Fibroblast of pulmonary artery (primary cell): ENCODE measurements around the gene CHAF1A.

Experiments
- DNase-seq: peaks from one replicate; pipeline ENCODE4 v3.0.0-alpha.2; 2010; ENCODE audit warnings: low read depth
- H3K4me3 ChIP-seq: replicated peaks from 2 replicates; pipeline ENCODE4 v1.5.1; 2011; ENCODE audit warnings: low read depth, mild to moderate bottlenecking, control low read depth, low read length, moderate library complexity
- CTCF ChIP-seq: IDR thresholded peaks from 2 replicates; pipeline ENCODE4 v1.5.1; 2011; ENCODE audit warnings: mild to moderate bottlenecking, control low read depth, low read length, inconsistent platforms; ENCODE audit errors: missing control alignments

Gene CHAF1A

GRCh38 chr19:4358709-4359626 is 43.5 kb upstream of the CHAF1A start:
- no peak overlapping the region for H3K4me3 ChIP-seq
- DNase-seq = no peak
- no peak for TF ChIP-seq CTCF

- H3K4me3 ChIP-seq = no peak overlapping the region
- TF ChIP-seq CTCF = no peak
- DNase-seq = no peak
Observed at GRCh38 chr19:4359627-4360000, 42.8 kb upstream of the CHAF1A start.

- no peak for TF ChIP-seq CTCF
- no peak overlapping the region for H3K4me3 ChIP-seq
- no peak for DNase-seq
Observed at GRCh38 chr19:4360081-4360569, 42.3 kb upstream of the CHAF1A start.

- no peak for TF ChIP-seq CTCF
- H3K4me3 ChIP-seq = no peak overlapping the region
- DNase-seq = no peak
Observed at GRCh38 chr19:4360641-4361151, 41.7 kb upstream of the CHAF1A start.

GRCh38 chr19:4361152-4362046 is 41.0 kb upstream of the CHAF1A start:
- no peak overlapping the region for H3K4me3 ChIP-seq
- DNase-seq = no peak
- no peak for TF ChIP-seq CTCF

GRCh38 chr19:4362101-4362828 is 40.2 kb upstream of the CHAF1A start:
- no peak for TF ChIP-seq CTCF
- H3K4me3 ChIP-seq = no peak overlapping the region
- no peak for DNase-seq
